Activated CD4-positive, alpha-beta T cell treated with anti-CD3 and anti-CD28 coated beads, Interleukin-2, Interleukin-4, amounts not matched to agents 100 ng/mL and 50 ng/mL, durations not matched to agents 16 hours and 8 hours (primary cell): ENCODE data around the gene WDR33.

Experiments used
- DNase-seq: peaks from one replicate; pipeline ENCODE4 v3.0.0-alpha.2; 2020; ENCODE audit warnings: low spot score

The WDR33 gene

DNA sequence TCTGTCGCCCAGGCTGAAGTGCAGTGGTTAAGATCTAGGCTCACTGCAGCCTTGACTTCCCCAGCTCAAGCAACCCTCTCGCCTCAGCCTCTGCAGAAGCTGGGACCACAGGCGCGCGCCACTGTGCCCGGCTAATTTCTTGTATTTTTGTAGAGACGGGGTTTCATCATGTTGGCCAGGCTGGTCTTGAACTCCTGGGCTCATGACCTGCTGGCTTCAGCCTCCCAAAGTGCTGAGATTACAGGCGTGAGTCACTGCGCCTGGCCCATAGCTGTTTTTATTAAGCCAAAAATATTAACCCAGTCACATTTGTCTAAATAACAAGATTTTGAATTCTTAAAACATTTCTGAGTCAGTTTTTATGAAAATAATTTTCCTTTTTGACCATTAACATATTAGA is 116.0 kb downstream of the WDR33 start:
- no peak for DNase-seq

DNA sequence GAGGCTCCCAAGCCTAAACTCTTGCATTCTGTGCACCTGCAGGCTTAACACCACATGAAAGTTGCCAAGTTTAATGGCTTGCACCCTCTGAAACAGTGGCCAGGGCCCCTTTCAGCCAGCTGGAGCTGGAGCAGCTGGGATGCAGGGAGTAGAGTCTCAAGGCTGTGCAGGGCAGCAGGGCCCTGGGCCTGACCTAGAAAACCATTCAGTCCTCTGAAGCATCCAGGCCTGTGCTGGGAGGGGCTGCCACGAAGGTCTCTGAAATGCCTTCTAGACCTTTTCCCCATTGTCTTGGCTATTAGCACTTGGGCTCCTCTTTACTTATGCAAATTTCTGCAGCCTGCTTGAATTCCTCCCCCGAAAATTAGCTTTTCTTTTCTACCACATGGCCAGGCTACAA is 120.3 kb downstream of the WDR33 start:
- DNase-seq = no peak

DNA sequence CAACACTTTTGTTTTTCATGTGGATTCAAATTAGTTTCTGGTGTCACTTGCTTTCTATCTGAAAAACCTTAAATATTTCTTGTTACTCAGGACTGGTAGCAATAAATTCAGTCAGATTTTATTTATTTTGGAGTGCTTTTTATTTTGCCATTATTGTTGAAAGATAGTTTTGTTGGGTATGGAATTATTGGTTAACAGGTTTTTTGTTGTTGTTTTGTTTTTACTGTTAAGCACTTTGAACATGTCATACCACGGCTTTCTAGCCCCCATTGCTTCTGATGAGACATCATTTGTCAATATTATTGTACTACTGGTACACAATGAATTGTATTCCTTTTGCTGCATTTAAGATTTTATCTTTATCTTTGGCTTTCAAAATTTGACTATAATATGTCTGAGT is 122.6 kb downstream of the WDR33 start:
- DNase-seq = no peak

DNA sequence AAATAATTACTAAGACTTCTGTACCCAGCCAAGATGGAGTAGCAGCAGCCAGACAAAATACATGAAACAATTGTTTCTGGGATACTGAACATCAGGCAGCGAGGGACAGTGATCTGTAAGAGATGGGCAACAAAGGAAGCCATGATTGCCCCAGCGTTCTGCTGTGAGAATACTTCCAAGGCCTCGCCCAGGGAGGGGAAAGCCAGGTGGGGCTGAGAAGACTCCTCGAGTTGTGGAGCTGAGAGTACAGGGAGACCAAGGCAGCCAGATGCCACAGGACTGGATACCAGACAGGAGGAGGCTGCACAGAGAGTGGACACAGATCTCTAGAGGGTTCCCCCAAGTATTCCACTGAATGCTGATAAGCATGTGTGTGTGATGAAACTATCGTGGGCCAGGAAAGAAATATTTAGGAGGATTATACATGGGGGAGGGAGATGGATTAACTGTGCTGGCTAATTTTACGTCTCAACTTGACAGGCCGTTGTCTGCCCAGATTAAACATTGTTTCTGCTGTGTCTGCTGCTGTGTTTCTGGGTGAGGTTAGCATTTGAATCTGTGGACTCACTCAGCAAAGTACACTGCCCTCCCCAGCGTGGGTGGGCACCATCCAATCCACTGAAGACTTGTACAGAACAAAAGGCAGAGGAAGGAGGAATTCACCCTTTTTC is 125.4 kb downstream of the WDR33 start:
- DNase-seq = no peak

DNA sequence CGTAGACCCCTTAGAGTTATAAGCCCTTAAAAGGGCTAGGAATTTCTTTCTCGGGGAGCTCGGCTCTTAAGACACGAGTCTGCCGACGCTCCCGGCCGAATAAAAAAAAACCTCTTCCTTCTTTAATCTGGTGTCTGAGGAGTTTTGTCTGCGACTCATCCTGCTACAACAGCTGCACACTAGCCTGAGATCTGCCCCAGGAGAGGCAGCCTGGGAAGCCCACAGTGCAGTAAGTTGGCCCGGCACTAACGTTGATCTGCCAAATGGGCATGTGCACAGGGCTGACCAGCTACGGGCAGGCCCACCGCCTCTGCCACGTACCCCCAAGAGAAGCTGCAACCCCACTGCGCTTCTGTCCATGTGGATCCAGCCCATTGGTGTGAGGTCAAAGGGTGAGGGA is 127.2 kb downstream of the WDR33 start:
- DNase-seq = no peak

DNA sequence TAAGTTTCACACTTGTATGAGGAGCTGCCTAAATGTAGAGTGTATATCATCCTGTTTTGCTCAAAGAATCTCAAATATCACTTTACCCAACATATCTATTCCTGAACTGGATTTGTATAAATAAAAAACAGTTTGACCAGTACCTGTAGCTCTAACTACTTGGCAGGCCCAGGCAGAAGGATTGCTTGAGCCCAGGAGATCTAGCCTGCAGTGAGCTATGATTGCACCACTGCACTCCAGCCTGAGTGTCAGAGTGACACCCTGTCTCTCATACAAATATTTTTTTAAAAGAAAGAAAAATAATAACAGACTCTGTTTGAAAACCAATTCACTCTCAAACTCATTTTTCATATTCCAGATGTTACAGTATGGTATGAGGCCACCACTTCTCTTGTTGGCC is 127.9 kb downstream of the WDR33 start:
- DNase-seq = no peak

DNA sequence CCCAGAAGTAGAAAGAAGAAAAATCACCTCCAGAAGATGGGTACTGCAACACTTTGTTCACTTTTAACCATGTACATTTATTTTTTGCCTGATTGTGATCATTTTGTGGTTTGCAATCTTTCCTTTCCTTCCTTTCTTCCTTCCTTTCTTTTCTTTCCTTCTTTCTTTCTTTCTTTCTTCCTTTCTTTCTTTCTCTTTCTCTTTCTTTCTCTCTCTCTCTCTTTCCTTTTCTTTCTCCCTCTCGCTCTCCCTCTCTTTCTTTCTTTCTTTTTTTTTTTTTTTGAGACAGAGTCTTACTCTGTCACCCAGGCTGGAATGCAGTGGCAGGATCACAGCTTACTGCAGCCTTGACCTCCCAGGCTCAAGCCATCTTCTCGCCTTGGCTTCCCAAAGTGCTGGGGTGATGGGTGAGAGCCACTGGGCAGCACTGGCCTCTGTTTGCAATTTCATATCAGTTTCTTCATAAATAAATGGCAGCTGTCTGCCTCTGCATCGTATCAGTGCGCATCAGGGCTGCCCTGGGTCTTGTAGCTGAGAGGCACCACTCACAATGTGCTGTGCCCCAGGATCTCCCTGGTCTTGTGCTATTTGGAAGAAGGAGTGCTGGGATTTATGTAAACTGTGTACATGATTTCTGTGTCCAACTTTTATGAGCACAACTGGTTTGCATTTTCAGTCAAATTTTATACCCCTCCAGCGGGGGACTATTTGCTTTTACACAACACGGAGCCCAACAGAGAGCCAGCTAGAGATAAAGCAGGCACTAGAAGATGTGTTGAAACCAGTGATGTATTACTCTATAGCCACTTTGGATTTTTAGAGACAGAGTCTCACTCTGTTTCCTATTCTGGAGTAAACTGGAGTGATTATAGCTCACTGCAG is 128.8 kb downstream of the WDR33 start:
- DNase-seq = no peak

DNA sequence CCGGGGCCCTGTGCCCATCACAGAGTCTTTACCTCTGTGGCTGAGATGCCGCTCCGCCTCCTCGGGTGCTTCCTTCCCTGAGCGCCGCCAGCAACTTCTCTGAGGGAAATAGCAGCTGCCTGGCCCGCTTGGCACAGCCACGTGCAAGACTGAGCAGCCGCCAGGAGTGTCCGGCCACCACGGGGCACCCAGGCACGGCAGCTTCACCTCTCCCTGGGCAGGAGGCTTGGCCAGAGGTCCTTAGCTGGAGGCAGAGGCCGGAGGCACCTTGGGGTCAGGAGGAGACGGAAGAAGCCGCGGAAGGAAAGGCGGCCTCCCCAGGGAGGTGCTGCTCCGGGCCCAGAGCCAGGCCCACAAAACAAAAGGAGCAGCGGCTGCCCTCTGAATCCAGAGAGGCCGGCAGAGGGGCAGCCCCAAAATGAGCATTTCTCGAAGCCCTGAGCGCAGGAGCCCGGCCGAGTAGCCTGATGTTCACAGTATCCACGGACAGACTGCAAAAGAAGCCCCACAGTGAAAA is 129.6 kb downstream of the WDR33 start:
- DNase-seq = no peak

DNA sequence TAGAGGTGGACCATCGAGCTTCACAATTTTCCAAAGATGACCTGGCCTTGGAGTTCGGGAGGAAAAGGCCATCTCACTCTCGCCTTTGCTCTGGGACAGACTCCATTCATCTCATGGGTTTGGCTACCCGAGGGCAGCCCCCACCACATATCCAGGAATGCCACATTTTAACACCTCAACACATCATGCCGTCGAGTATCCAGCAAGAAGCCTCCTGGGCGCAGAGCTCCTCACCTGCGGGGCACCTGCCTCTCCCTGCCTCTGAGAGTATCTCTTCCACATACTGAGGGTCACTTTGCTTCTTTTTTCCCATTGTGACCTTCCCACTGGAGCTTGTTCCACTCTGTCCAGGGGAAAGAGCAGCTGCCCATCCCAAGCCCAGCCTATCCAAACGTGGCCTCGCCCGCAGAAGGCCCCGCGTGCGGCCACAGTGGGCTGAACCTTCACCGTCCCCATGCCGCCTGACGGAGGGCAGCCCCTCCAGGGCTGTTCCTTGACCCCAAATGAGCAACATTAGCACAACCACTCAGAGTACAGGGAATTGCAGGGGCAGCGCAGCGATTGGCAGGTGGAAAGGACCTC is 130.2 kb downstream of the WDR33 start:
- DNase-seq = no peak

DNA sequence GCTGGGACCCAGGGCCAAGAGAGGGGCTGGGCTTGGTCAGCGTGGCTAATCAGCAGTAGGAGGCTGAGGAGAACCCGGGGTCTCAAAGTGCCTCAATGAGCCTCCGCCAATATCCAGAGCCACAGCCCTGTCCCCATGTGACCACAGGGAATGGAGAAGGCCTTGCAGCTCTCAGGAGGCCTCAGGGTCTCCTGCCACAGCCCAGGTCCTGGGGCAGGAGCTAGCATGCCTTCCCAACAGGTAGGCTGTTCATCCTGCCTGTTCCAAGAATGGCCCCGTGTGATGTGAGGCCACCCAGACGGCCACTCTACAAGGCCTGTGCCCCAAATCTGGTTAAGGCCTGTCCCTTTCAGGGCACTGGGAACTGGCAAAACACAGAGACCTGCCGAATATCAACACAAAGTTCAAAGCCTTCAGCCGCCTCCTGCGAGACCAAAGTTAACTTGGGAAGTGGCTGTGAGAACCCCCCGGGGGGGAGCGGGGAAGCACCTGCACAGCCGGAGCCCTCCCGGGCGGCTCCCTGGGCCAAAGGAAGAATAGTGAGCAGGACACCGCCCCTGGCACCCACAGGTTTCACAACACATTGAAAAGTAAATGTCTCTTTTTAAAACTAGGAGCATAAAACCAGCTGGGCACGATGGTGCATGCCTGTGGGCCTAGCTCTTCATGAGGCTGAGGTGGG is 131.2 kb downstream of the WDR33 start:
- no peak for DNase-seq

DNA sequence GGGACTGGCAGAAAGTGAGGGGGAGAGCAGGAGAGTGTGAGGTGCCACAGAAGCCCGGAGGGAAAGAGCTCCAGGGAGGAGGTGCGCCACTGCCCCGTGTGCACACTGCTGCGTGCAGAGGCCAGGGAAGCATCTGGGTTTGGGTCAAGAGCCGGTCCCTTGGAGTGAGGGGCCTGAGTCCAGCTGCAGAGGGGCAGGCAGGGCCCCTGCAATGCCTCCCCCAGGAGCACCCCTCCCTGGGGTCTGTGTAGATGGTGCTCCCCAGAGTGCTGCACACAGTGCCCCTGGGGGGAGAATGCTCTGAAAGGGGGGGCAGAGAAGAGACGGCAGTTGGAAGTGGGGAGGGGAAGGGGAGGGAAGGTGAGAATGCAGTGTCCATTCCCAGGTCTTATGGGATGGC is 132.0 kb downstream of the WDR33 start:
- DNase-seq = no peak

DNA sequence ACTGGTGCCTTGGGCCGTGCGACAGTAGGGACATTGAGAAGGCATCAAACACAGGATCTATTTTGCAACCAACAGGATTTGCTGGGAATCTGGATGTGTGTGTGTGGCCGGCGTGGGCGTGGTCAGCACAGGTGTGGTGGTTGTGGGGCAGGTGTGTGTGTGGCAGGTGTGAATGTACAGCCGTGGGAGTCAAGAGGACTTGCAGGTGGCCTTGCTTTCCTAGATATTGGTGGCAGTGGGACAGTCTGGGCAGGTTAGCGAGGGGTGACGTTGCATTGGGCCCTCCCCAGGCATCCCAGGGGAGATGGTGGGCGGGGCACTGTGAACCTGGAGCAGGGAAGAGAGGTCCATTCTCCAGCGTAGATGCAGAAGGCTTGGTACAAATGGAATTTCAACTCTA is 132.4 kb downstream of the WDR33 start:
- no peak for DNase-seq

DNA sequence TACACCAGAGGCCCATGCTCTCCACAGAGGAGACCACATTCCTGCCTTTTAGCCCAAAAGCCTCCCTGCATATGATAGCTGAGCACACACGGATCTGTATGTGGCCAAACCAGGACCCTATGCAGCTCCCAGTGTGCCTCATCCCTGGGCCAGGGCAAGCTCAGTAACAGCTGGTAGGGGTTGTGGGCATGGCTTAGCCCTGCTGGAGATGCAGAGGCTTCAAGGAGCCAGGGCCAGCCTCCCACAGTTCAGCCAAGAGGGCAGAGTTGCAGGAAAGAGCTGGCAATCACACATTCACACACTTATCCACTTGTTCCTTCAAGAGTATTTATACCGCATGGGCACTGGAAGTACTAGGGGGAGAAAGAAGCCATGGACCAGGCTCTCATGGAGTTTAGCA is 134.1 kb downstream of the WDR33 start:
- no peak for DNase-seq

DNA sequence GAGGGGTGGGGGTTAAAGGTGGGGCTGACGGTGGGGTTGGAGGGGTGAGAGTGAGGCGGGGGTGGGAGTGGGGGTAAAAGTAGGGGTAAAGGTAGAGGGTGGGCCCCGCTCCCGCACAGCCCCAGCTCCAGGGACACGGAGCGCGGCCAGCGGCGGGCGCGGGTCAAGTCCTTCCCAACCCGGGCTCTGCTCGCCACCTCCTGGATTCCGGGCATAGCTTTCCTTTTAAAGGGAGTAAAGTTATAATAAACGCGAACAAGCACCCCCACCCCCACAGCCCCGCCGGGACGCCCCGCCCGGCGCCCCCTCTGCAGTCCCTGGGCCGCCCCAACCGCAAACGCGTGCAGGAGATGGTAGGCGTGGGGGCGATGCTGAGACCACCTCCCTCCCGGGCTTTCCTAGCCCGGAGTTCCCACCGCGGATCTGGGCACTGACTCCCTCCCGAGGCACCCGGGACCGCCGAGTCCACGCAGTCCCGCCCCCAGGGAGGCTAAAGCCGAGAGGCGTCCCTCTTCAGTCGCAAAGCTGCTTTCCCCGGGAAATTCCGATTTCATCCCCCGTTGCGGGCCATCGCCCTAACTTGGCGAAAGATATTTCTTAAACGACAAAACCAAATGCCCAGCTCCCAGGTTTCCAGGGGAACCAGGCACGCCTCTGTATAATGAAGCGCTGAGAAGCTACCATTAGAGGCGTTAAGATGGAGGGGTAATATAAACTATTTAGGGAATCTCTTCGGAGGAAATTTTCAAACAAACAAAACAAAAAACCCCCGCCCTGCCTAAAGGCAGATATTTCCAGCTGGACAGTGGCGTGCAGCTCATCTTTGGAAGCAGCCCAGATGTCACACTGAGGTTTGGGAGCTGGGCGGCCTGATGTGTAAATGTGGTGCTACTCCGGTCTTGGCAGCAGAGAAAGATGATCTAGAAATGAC is 135.4 kb downstream of the WDR33 start, which contains the start of gene LIMS2:
Gene LIMS2, minus strand, starts transcription at position 200 of the 931 bp plus-strand sequence. CDS start 506 bp downstream, outside the sequence.
- no peak for DNase-seq

DNA sequence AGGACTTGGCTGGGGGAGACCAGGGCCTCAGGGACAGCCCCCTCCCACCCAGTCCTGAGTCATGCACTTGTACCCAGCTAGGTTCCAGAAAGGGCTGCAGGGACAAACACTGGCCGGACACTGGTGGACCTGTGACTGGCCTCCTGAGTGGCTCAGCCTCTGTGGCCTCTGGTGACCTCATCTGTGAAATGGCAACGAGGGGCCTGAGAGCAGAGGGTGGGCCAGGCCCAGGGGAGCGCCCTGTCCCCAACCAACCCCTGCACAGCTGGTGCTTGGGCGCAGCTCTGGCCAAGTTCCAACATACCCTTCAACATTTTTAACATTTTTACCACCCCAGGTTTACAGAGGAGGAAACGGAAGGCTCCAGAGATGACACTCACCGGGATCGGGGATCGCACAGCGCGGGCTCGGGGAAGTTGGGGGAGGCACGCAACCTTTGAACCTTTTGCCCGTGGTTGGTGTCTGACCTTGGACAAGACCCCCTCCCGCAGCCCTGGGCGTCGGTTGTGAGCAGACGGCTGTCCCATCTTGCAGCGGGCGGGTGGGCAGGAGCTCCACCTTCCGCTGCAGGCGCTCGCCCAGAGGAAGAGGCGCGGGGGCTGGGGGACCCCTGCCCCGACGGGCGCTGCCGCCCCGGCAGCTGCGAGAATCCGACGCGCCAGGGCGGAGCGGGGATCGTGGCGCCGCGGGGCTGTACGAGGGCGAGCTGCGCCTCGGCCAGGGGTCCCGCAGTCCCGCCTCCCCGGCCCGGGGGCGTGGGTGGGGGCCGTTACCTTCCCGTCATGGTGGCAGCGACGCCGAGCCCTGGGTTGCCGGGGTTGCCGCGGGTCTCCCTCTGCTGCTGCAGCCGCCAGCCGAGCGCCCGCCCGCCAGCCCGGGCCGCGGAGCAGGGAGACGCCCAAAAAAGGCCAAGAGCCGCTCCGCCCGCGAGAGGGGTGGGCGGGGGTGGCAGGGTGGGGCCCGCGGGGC is 136.4 kb downstream of the WDR33 start:
- no peak for DNase-seq

DNA sequence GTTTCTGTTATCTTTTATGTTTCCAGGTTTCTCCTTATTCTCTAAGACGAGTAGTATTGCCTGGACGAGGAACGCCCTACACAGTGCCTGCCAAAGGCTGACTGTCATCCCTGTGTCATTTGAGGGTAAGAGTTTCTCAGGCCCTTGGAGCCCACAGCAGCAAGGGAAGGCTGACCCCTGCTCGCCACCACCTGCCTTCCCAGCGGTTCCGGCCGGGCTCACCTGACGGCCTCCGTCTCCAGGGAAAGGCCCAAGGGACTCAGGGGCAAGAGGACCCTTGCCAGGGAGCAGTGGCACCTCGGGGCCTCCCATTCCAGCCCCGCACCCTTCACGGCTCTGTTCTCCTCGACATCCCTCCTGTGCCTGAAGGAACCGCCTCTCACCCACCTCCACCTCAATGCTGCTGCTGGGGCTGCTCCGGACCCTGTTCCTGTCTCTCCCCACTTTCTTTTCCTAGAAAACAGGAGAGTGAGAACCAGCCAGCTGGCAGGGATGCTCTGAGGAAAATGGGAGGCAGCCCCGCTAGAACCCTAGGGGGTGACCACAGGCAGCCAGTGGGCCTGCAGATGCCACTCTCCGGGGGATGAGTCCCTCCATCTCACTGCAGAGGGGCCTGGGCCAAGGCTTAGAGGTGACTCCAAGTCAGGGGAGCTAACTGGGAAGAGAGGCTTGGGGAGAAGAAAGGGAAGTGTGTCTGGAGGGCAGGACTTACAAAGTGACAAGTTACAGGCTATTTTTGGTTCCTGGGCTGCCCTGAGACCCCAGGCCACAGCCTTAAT is 137.5 kb downstream of the WDR33 start:
- DNase-seq = no peak

DNA sequence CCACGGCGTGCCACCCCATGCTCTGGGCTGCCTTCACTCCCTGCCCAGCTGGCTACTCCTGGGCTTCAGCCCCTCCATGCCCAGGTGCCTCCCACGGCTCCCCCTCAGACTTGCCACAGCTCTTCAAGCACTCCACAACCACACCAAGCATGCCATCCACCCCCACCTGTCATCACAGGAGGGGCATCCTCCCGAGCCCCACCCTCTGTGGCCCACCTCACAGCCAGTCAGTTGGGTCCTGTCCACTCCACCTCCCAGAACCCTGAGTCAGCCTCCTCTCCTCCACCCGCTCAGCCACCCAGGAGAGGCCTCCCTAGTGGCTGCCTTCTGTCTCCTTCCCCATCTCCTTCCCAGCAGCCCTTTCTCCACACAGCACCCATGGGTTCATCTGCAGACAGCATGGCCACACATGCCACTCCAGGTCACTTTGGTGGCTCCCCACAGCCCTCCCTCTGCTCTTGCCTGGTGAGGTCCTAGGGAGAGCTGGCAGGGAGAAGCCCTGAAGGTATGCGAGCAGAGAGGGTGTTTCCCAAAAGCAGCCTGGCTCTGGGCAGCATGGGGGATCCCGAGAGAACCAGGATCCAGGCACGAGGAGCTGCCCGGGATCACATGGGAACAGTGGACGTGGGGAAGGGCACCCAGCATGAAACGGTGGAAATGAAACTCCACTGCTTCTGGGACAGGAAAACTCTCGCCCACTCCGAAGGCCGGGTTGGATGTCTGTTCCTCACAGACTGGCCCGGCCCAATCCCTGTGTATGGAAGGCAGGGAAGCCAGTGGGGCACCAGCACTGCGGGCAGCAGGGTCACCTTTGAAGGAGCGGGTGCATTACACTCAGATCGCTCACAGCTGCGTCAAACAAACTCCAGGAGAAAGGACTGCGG is 138.4 kb downstream of the WDR33 start:
- no peak for DNase-seq
